Gastrocnemius medialis (tissue), 4 donors: ENCODE data around the gene PTPN7. TPM values are rescaled to one million over a fixed set of nuclear protein-coding genes. Genes with fewer than 3 reads are reported as not detected.

ENCODE experiments used
- ATAC-seq, 2 donors: fragments of 150-250 bp; one replicate each; pipeline ENCODE4 v1.9.1; 2016
- DNase-seq, 2 donors: peaks; one replicate each; pipeline ENCODE4 v3.0.0-alpha.2; 2019
- H3K27ac ChIP-seq, 4 donors: fragments of 200-600 bp; sonication (generic); 1 replicate in 1 of 4; 2 replicates in 3 of 4; pipeline ENCODE4 v1.5.1; 2016 to 2018; ENCODE audit warnings: mild to moderate bottlenecking in 2 of 4, moderate library complexity in 1 of 4
- H3K27me3 ChIP-seq, 3 donors: fragments of 200-600 bp; sonication (generic) in 2 of 3; 1 replicate in 1 of 3; 2 replicates in 2 of 3; pipeline versions ENCODE4 v1.5.1 to v1.6.0; 2016 to 2019; ENCODE audit warnings: mild to moderate bottlenecking in 1 of 3, moderate library complexity in 1 of 3
- H3K36me3 ChIP-seq, 2 donors: fragments of 200-600 bp; sonication (generic) in 1 of 2; one replicate each; pipeline ENCODE4 v1.5.1; 2017 to 2018
- H3K4me1 ChIP-seq, 2 donors: fragments of 200-600 bp; sonication (generic) in 1 of 2; one replicate each; pipeline ENCODE4 v1.5.1; 2016 to 2017; ENCODE audit warnings: mild to moderate bottlenecking in 2 of 2
- H3K4me3 ChIP-seq, 4 donors: fragments of 200-600 bp; sonication (generic) in 3 of 4; 1 replicate in 1 of 4; 2 replicates in 3 of 4; pipeline ENCODE4 v1.5.1; 2016 to 2019; ENCODE audit warnings: mild to moderate bottlenecking in 2 of 4
- H3K9me3 ChIP-seq, 3 donors: fragments of 200-600 bp; sonication (generic) in 2 of 3; 1 replicate in 1 of 3; 2 replicates in 2 of 3; pipeline ENCODE4 v1.5.1; 2016 to 2019
- CTCF ChIP-seq, 5 experiments: fragments of 450-650 bp in 3 of 5; fragments of 200-600 bp in 2 of 5; sonication (generic) in 2 of 5; IDR thresholded peaks in 4 of 5; conservative IDR thresholded peaks in 1 of 5; 1 replicate in 4 of 5; 2 replicates in 1 of 5; pipeline ENCODE4 v1.5.1; 2016 to 2019; ENCODE audit warnings: antibody characterized with exemption in 5 of 5, mild to moderate bottlenecking in 3 of 5, moderate library complexity in 3 of 5
- POLR2A ChIP-seq, 2 donors: fragments of 450-650 bp; IDR thresholded peaks; one replicate each; pipeline ENCODE4 v1.6.1; 2017; ENCODE audit warnings: antibody characterized with exemption in 2 of 2, mild to moderate bottlenecking in 2 of 2, moderate library complexity in 2 of 2
- in situ Hi-C, 4 donors: fragments of 200-750 bp; cut with MboI; loops; one replicate each; pipeline versions ENCODE4 v1.15.0 to v1.8.0; 2017; ENCODE audit warnings: low sequenced_read_pairs in 4 of 4
- intact Hi-C: fragments of 100-400 bp; cut with DNase I; formaldehyde crosslinking; loops from one replicate; pipeline ENCODE4 v1.15.1; 2023; ENCODE audit warnings: low total_unique reads
- total RNA-seq, 4 donors: library from RNA; depleted of rRNA; stranded (reverse); fragments of >200 nt; gene quantifications; one replicate each; pipeline versions ENCODE4 v1.1.0 to v1.2.3, GENCODE V29; 2016

PTPN7 gene
- total RNA-seq, 4 donors from 2014 or later, result 0.19 to 0.76 (median 0.49) TPM

DNA sequence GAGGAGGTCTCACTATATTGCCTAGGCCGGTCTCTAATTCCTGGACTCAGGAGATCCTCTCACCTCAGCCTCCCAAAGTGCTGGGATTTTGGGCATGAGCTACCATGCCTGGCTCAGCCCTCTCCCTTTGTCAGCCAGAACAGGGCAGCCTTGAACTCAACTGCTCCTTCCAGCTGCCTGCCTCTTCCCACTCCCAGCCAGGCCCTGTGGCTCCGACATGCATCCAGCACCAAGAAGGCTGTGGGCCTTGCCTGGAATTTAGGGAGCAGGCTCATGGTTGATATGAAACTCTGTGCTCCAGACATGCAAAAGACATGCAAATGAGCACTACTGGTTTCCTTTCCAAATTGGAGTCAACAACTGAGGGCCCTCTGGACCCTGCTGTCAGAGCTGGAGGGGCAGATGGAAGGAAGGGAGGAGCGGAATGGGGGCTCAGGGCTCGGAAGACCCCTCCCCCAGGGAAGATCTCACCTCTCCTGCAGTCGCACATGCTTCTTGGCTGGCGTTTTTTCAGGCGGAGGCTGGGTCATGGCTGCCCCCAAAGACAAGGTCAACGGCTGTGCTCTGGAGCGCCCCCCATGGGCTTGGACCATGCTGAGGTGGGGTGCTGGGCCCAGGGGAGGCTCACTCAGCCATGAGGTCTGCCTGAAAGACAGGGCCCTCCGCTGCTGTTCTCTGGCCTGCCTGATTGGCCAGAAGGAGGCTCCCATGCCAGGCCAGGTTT, 1.4 kb downstream of the PTPN7 start:
- DNase-seq, result no peak
- no peak overlapping the region for H3K4me3 ChIP-seq
- H3K27ac ChIP-seq, result no peak overlapping the region
- TF ChIP-seq POLR2A (IDR thresholded peaks at IDR 0.05) (no peak), CTCF (IDR thresholded peaks at IDR 0.05 in 4 of 5, conservative IDR thresholded peaks at IDR 0.05 in 1 of 5) (no peak)
- no peaks in the 10 kb centered on the region for H3K27me3 ChIP-seq
- no peaks in the 10 kb centered on the region for H3K4me1 ChIP-seq
- no peaks in the 10 kb centered on the region for H3K9me3 ChIP-seq
- in situ Hi-C loops, result no loop called here
- intact Hi-C loops, result no loop called here
- ATAC-seq, result no peak
- H3K36me3 ChIP-seq, result no peaks in the 10 kb centered on the region

GRCh38 chr1:202157945-202158344, 2.5 kb downstream of the PTPN7 start:
- Histone ChIP-seq H3K27me3 (no peaks in the 10 kb centered on the region), H3K4me3 (no peak overlapping the region), H3K36me3 (no peaks in the 10 kb centered on the region), H3K27ac (no peak overlapping the region), H3K9me3 (no peaks in the 10 kb centered on the region), H3K4me1 (no peaks in the 10 kb centered on the region)
- no peak for TF ChIP-seq POLR2A (IDR thresholded peaks at IDR 0.05)
- no peak for TF ChIP-seq CTCF (IDR thresholded peaks at IDR 0.05 in 4 of 5, conservative IDR thresholded peaks at IDR 0.05 in 1 of 5)
- intact Hi-C loops (no loop called here), in situ Hi-C loops (no loop called here)
- no peak for ATAC-seq
- no peak for DNase-seq

DNA sequence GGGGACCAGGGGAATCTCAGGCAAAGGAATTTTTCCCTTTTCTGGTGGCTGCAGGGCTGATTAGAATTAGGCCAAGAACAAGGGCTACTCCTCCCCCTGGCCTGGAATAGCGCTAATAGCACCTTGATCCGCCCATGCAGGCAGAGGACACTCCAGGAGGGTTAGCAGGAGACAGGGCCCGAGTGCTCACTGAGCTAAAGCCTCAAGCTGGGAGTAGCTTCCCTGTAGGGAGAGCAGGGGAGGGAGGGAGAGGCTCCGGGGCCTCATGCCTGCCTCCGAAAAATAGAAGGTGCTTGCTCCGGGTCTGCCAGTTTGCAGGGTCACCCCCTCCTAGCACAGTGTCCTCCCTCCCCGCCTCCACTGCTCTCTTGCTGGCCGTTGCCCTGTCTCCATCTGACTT, 3.8 kb downstream of the PTPN7 start:
- Histone ChIP-seq H3K4me1 (no peaks in the 10 kb centered on the region), H3K36me3 (no peaks in the 10 kb centered on the region), H3K27me3 (no peaks in the 10 kb centered on the region), H3K9me3 (no peaks in the 10 kb centered on the region), H3K4me3 (no peak overlapping the region), H3K27ac (no peak overlapping the region)
- intact Hi-C loops, result no loop called here
- no peak for TF ChIP-seq POLR2A (IDR thresholded peaks at IDR 0.05)
- TF ChIP-seq CTCF (IDR thresholded peaks at IDR 0.05 in 4 of 5, conservative IDR thresholded peaks at IDR 0.05 in 1 of 5), result no peak
- in situ Hi-C loops, result no loop called here
- no peak for ATAC-seq
- DNase-seq, result no peak

- intact Hi-C loops, result no loop called here
- DNase-seq (no peak), ATAC-seq (no peak)
These were observed 4.9 kb downstream of the PTPN7 start for GRCh38 chr1:202155478-202156021.

More at GRCh38 chr1:202155478-202156021, 4.9 kb downstream of the PTPN7 start:
- H3K9me3 ChIP-seq, result no peaks in the 10 kb centered on the region
- H3K4me3 ChIP-seq, result no peak overlapping the region
- H3K36me3 ChIP-seq, result no peaks in the 10 kb centered on the region
- in situ Hi-C loops, result no loop called here
- no peaks in the 10 kb centered on the region for H3K4me1 ChIP-seq
- no peak overlapping the region for H3K27ac ChIP-seq
- TF ChIP-seq POLR2A (IDR thresholded peaks at IDR 0.05) (no peak), CTCF (IDR thresholded peaks at IDR 0.05 in 4 of 5, conservative IDR thresholded peaks at IDR 0.05 in 1 of 5) (no peak)
- no peaks in the 10 kb centered on the region for H3K27me3 ChIP-seq
